Panc1 (cell line): ENCODE results near the gene MLST8. TPM values are rescaled to one million over a fixed set of nuclear protein-coding genes. Genes with fewer than 3 reads are reported as not detected.
A peak's percentile ranks its signal among the peaks of the same experiment; 100 is the strongest.

Experiments used
- ATAC-seq: fragments of 200-7000 bp; cut with Tn5 transposase; 2 replicates; pipeline ENCODE4 v1.9.1; 2020; ENCODE audit warnings: mild to moderate bottlenecking, moderate library complexity
- BruUV-seq: library from RNA; stranded (reverse); fragments of 400-500 nt; replicated peaks from 2 replicates; lab custom pipeline; 2021; lab: Mats Ljungman, UMichigan
- CTCF ChIA-PET: fragments of 300-600 bp; sonication (Branson Sonifier 250); formaldehyde crosslinking; loops from one replicate; lab custom pipeline; 2022; ENCODE audit warnings: antibody characterized with exemption; lab: Charles Lee
- POLR2A ChIA-PET: fragments of 300-600 bp; sonication (Branson Sonifier 250); formaldehyde crosslinking; loops from one replicate; lab custom pipeline; 2022; ENCODE audit warnings: antibody characterized with exemption; lab: Charles Lee
- DNase-seq: peaks from one replicate; pipeline ENCODE4 v3.0.0-alpha.2; 2010; ENCODE audit warnings: low read depth, low spot score
- H3K27ac ChIP-seq: 2 replicates; pipeline ENCODE4 v1.5.1; 2011; ENCODE audit warnings: mild to moderate bottlenecking, low read length, inconsistent platforms
- H3K27me3 ChIP-seq: fragments of 200-500 bp; sonication (Bioruptor generic); 2 replicates; pipeline ENCODE4 v1.6.0; 2014; ENCODE audit warnings: low read length, inconsistent platforms; ENCODE audit not compliant: control insufficient read depth, insufficient read depth
- H3K36me3 ChIP-seq: fragments of 200-500 bp; sonication (Bioruptor generic); 2 replicates; pipeline ENCODE4 v1.5.1; 2014; ENCODE audit warnings: inconsistent platforms, mild to moderate bottlenecking, low read length, moderate library complexity; ENCODE audit not compliant: control insufficient read depth, insufficient read depth
- H3K4me1 ChIP-seq: 2 replicates; pipeline ENCODE4 v1.5.1; 2011; ENCODE audit warnings: inconsistent platforms, mild to moderate bottlenecking, low read length, moderate library complexity; ENCODE audit not compliant: control insufficient read depth, insufficient read depth
- H3K4me3 ChIP-seq, 2 experiments: 2 replicates each; pipeline ENCODE4 v1.5.1; 2011 to 2012; ENCODE audit warnings: low read depth in 2 of 2, low read length in 2 of 2, mild to moderate bottlenecking in 2 of 2, inconsistent platforms in 1 of 2, moderate library complexity in 1 of 2
- H3K9me3 ChIP-seq: fragments of 200-500 bp; sonication (Bioruptor generic); 2 replicates; pipeline ENCODE4 v1.5.1; 2014; ENCODE audit warnings: low read depth, mild to moderate bottlenecking, inconsistent platforms, low read length, moderate library complexity; ENCODE audit not compliant: control insufficient read depth, insufficient read depth
- POLR2AphosphoS5 ChIP-seq: IDR thresholded peaks from 2 replicates; pipeline ENCODE4 v1.6.1; 2012; ENCODE audit warnings: mild to moderate bottlenecking, low read depth, low read length, moderate library complexity
- SIN3A ChIP-seq: IDR thresholded peaks from 2 replicates; pipeline ENCODE4 v1.6.1; 2012; ENCODE audit warnings: low read depth, mild to moderate bottlenecking, low read length, moderate library complexity, borderline replicate concordance; ENCODE audit not compliant: insufficient read depth
- TCF7L2 ChIP-seq: IDR thresholded peaks from 2 replicates; pipeline ENCODE4 v1.6.1; 2011; ENCODE audit warnings: mild to moderate bottlenecking, low read depth, low read length, inconsistent platforms
- in situ Hi-C: cut with HindIII; loops from 2 replicates; pipeline ENCODE4 v1.10.0; 2016; ENCODE audit warnings: low sequenced_read_pairs, low pct_unique_long_range_greater_than_20kb
- intact Hi-C: fragments of 100-400 bp; cut with micrococcal nuclease; formaldehyde crosslinking; loops from one replicate; pipeline ENCODE4 v1.10.0; 2022; ENCODE audit not compliant: unreplicated experiment
- total RNA-seq: library from RNA; stranded (reverse); gene quantifications from one replicate; pipeline ENCODE4 v1.2.1, GENCODE V29; 2021; ENCODE audit not compliant: unreplicated experiment
- TF ChIP-seq, protein P1 (sequence below): fragments of 450-650 bp; IDR thresholded peaks from 2 replicates; pipeline ENCODE4 v1.5.1; 2017; ENCODE audit warnings: mild to moderate bottlenecking

MLST8 gene
- total RNA-seq, 1 experiment from 2014 or later: 91.1 TPM

DNA sequence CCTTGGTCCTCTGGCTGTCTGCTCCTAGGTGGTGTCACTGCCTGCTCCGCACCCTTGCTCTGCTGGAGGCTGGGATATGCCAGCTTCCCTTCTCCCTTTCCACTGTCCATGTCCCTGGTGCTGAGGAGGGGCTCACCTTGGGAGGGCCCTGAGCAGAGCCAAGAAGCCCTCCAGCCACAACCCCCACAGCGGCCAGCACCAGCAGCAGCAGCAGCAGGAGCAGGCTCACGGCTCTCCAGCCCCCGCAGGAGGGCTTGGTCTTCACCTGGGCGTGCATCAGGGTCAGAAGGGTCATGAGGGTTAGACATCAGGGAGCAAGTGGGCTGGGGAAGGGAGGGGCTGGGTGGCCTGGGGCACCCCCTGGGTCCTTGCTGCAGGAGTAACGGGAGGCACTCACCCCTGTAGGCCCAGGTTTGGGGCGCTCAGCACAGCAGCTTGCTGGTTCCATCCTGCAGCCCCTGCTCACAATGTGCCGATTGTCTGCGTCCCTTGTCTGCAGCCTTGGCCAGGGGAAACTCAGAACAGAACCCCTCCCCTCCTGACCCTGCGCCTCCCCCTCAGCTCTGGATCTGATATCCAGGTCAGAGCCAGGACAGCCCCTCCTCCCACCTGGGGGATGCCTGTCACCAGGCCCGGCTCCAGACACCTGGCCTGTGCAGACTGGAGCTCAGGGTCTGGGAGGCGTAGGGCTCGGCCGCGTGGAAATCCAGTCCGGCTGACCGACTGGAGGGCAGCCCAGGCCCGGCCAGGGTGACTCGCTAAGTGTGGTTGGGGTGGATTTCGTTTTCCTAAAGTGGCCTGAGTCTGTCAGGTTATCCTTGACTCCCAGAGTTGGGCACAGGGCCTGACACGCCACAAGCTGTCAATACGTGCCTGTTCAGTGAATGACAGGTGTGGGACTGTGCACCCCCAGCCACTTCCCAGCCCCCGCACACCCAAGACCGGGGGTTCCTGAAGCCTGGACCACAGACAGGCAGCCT lies 5.4 kb downstream of the MLST8 start, which contains the start of gene BRICD5:
BRICD5 (minus strand) TSS at position 478 of the 980 bp plus-strand sequence; CDS start at position 448, 30 bp downstream.
- in situ Hi-C loops: no loop called here
- Histone ChIP-seq H3K4me1 (peaks cover 32% of the 10 kb centered on the region), H3K36me3 (peaks cover 3% of the 10 kb centered on the region; the same call in 1 of the 2 replicates), H3K4me3 (no peak within 1 kb of the TSS), H3K27me3 (no peaks in the 10 kb centered on the region), H3K9me3 (no peaks in the 10 kb centered on the region), H3K27ac (peak within 1 kb of the TSS; percentile 48)
- DNase-seq: no peak
- BruUV-seq: no TSS peak
- TF ChIP-seq, protein P1, sequence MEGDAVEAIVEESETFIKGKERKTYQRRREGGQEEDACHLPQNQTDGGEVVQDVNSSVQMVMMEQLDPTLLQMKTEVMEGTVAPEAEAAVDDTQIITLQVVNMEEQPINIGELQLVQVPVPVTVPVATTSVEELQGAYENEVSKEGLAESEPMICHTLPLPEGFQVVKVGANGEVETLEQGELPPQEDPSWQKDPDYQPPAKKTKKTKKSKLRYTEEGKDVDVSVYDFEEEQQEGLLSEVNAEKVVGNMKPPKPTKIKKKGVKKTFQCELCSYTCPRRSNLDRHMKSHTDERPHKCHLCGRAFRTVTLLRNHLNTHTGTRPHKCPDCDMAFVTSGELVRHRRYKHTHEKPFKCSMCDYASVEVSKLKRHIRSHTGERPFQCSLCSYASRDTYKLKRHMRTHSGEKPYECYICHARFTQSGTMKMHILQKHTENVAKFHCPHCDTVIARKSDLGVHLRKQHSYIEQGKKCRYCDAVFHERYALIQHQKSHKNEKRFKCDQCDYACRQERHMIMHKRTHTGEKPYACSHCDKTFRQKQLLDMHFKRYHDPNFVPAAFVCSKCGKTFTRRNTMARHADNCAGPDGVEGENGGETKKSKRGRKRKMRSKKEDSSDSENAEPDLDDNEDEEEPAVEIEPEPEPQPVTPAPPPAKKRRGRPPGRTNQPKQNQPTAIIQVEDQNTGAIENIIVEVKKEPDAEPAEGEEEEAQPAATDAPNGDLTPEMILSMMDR: no peak
- TF ChIP-seq POLR2AphosphoS5 (peak; percentile 36; the same call in 1 of the 2 replicates), TCF7L2 (no peak)
- ATAC-seq: peak; percentile 0; the same call in 1 of the 2 replicates
- intact Hi-C loops: no loop called here
- ChIA-PET CTCF (no interaction called here), POLR2A (interaction anchor here (0.6 to 0.7 kb wide), 3 partner anchors 15 to 372 kb away, joined by 3 to 14 read pairs (median 7); no protein-coding TSS in a partner anchor)

DNA sequence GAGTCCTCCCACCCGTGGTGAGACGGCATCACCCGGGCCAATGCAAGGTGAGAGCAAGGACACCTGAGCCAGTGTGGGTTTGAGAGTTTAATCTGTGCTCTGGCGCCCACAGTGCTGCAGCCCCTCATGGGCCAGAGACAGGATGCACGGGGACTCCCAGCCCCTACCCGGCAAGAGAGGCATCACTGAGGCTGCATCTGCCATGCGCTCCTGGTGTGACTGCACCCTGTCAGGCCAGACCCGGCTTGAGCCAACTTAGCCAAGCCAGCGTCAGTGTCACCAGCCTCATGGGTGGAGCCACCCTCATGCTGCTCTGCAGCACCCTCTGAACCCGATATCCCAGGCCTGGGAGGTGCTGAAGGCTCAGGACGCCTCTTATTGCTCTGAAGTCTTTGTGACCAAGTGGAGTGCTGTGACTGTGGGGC lies 6.7 kb downstream of the MLST8 start:
- intact Hi-C loops (no loop called here), in situ Hi-C loops (no loop called here)
- no peak for TF ChIP-seq SIN3A
- TF ChIP-seq, protein P1: no peak
- ATAC-seq (peak; percentile 5; the same call in 1 of the 2 replicates), DNase-seq (no peak)
- BruUV-seq: no TSS peak
- CTCF ChIA-PET: no interaction called here
- H3K27ac ChIP-seq: peak overlapping the region; percentile 86
- POLR2A ChIA-PET: interaction anchor here (0.6 to 0.7 kb wide), 2 partner anchors 60 to 373 kb away, joined by 3 to 25 read pairs; no protein-coding TSS in a partner anchor
- peak overlapping the region in 1 of 2 experiments; percentile 83; a peak in 1 of 4 replicates for H3K4me3 ChIP-seq
- no peaks in the 10 kb centered on the region for H3K27me3 ChIP-seq
- H3K36me3 ChIP-seq: peaks cover 3% of the 10 kb centered on the region; the same call in 1 of the 2 replicates
- H3K9me3 ChIP-seq: no peaks in the 10 kb centered on the region
- peaks cover 30% of the 10 kb centered on the region for H3K4me1 ChIP-seq
